ENCODE results near the gene LRRFIP1.
"Not testable (repeated sequence)": the region's sequence is repeated elsewhere in the genome, so short reads cannot be mapped to it uniquely, and the experiment has no call there.

The LRRFIP1 gene

DNA sequence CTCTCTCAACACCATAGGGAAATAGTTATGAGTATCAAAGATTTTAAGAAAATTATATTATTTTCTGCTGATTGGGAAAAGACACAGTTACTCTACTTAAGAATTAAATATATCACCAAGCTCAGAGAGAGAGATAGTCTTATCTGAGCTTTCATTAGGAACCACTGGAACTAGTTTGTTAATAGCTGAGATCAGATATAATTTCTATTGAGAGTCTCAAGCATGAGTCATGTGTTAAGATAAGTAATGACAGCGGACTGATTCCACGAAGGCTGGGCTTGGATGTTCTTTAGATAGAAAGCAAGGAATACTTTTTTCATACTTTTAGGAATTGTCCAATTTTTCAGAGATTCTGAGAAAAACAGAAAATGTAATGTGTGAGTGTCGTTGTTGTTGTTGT is 126.8 kb downstream of the LRRFIP1 start:
- no peak for DNase-seq

DNA sequence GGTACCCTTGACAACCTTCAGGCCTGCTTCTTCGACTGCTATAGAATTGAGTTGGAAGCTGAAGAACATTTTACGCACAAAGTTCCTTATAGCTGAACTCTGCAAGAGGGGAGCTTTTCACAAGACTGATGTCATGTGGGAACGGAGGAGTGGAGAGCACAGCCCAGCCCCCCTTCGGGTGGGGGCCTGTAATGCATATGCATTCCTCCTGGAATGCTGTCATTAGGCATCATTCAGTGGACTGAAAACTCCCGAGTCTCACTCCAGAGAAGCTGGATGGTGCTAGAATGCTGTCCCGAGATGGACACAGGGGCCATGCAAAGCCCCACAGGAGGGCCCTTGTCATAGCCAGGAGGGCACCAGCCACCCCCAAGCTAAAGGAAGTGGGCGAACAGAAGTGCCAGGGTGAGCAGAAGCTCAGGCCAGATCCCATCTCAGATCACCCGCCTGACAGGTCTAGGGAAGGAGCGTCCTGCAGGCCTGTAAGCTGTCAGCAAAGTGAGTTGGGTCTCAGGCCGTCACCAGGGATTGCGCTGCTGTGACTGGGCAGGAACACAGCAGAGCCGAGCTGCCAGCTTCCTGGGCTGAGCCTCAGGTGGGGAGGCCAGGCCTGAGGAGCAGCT is 127.3 kb downstream of the LRRFIP1 start:
- DNase-seq, result no peak

DNA sequence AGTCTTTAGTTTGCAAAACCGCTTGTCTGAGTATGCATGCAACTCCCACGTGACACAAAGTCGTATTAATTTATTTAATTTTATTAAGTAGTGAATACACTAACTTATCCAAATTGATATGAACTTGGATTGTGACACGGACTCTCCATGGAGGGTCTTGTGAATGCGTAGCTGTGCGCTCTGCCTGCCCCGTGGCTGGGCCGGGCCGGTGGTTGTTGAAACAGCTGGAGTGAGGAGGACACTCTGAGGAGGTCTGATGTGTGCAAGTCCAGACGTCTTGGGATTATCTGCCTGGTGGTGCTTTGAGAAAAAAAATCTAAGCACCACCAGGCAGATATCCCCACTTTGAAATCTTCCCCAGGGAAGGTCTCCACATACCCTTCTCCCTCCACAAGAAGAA is 130.2 kb downstream of the LRRFIP1 start:
- no peak for DNase-seq

DNA sequence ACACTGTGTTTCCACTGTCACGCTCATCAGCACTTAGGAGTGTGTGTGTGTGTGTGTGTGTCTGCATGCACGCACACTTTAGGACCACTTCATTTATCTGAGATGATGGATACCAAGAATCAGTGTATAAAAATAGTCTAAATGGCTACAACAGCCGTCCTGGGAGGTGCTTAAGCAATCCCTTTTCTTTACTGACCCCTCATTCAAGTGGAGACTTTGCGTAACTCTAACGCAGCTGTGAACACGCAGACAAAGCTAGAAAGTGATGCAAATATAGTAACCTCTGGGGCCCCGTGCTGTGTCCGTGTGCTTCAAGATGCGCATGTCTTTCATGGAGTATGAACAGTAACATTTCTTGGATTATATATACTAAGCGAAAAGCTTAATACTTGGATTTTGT is 130.8 kb downstream of the LRRFIP1 start:
- DNase-seq, result no peak

DNA sequence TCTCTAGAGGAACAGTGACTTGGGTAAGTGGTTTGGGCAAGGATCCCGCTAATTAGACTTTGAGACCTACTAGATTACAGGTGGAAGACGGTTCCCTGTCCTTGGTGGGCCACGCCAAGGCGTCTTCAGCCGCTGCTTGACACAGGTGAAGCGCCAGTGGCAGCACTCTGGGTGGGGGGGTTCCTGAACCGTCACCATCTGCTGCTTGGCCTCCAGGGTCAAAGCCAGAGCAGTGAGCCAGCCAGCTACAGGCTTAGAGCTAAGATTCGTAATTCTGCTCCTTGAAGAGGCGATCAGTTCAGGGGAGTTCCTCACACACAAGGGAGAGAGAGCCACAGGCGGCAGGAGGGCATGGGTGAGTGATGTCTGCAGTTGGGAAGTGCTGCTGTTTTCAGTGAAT is 131.8 kb downstream of the LRRFIP1 start:
- DNase-seq, result no peak

DNA sequence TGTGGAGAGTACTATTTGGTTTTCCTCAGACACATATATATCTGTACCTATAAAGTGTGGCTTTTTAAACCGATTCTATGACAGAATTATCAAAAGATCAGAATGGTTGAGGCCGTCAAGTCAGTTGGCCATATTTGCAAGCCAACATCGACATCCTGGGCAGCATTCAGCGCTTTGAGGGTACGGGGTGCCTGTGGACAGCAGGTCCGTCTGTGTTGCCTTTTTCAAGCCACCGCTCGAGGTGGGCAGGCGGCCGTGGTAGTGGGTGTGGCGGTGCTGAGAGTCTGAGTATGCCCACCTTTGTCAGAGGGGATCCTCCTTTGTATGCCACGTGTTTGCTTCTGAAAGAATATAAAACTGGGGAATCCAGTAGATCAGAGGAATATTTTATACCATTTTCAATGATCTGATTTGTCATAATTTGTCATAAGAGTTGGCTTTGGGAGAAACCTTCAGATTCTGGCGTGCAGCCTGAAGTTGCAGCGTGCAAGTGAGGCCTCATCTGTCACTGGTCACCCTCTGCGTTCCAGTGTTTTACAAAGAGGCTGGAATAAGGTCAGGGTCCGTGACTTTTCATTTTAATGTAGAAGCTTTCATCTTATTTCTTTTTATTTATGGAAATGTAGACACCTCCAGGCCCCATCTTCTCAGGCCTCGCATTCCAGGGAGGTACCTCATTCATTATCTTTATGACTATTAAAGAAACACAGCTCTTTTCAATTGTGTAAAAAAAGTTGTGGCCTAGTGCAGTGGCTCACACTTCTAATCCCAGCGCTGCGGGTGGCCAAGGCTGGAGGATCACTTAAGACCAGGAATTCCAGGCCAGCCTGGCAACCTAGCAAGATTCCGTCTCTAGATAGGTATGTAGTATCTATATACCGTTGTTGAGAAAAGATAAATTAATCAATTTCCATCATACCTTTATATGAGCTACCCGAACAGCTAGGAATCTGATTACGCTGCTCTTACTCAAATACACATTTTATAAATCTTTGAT is 133.4 kb downstream of the LRRFIP1 start:
- no peak for DNase-seq

DNA sequence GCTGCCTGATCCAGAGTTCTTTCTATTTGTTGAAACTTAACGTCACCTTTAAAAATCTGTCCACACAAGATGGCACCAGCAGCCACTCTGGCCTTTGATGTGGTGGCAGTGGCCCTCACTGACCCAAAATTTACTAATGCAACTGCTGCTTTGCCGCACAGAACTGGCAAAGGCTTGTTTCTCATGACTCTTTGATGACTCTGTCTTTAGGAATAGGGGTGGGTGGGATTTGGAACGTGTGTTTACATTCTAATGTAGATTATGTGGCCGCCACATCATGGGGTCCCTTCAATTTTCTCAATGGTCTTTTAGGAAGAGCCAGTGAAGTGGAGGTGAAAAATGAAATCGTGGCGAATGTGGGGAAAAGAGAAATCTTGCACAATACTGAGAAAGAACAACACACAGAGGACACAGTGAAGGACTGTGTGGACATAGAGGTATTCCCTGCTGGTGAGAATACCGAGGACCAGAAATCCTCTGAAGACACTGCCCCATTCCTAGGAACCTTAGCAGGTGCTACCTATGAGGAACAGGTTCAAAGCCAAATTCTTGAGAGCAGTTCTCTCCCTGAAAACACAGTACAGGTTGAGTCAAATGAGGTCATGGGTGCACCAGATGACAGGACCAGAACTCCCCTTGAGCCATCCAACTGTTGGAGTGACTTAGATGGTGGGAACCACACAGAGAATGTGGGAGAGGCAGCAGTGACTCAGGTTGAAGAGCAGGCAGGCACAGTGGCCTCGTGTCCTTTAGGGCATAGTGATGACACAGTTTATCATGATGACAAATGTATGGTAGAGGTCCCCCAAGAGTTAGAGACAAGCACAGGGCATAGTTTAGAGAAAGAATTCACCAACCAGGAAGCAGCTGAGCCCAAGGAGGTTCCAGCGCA is 135.2 kb downstream of the LRRFIP1 start:
- DNase-seq, result not testable (repeated sequence)

DNA sequence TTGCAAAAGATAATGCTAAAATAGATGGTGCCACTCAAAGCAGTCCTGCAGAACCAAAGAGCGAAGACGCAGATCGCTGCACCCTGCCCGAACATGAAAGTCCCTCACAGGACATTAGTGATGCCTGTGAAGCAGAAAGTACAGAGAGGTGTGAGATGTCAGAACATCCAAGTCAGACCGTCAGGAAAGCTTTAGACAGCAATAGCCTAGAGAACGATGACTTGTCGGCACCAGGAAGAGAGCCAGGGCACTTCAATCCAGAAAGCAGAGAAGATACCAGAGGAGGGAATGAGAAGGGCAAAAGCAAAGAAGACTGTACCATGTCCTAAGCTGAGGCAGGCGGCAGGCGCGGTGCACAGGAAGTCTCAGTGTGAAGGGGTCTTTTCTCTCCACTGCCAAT is 136.4 kb downstream of the LRRFIP1 start:
- DNase-seq, result no peak

DNA sequence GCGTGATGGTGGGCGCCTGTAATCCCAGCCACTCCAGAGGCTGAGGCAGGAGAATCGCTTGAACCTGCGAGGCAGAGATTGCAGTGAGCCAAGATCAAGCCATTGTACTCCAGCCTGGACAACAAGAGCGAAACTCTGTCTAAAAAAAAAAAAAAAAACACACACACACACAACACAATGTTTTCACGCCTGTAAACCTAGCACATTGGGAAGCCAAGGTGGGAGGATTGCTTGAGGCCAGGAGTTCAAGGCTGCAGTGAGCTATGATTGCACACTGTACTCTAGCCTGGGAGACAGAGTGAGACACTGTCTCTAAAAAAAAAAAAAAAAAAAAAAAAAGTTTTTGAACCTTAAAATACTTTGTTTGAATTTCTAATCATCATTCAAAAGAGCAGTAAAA is 137.7 kb downstream of the LRRFIP1 start:
- not testable (repeated sequence) for DNase-seq

DNA sequence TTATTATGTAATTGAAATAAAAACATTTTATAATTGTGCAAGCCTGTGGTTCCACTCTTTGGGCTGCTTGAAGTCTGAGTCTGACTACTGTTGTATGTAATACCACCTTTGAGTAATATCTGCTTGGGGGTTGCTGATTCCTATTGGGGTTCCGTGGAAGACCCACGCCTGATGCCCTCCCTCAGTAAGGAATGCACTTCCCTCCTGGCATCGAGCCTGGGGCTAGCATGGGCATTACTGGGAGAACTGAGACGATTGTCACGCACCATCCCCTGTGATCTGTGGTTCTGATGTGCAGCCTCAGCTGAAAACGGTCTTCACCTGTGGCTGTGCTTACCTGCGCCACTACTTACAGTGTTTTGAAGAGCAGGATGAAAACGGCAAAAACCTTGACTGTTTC is 138.5 kb downstream of the LRRFIP1 start:
- DNase-seq, result no peak

DNA sequence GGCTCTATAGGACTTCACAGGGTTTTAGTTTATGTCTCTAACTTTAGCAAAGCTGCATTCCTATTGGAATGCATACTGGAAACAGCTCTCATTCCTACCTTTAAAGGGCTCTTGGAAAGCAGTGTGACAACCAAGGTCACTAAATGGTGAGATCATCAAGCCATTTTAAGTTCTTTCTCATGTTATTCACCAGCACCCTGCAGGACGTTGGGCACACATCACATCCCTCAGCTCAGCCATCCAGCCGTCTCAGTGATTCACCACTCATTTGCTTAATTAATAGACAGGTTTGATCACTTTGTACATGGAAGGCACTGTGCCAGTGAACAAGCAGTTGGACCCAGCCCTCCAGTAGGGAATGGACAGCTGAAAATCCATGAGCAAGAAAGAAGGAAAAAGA is 139.0 kb downstream of the LRRFIP1 start:
- DNase-seq, result no peak

DNA sequence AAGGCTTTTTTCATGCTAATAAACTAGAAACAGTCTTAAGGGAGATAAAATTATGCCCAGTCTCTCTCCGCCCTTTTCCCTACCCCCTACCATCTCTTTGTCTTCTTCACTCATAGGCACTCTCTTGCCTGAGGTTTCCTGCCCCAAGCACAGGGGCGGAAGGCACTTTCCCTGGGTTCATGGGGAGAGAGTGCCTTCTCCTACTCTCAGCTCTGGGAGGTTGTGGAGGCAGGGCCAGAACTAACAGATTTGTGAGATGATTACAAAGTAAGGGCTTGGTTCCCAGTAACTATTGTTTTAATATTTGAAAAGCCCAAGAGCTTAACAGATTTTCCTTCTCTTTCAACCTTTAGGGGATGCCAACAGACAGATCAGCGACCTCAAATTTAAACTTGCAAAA is 145.1 kb downstream of the LRRFIP1 start:
- no peak for DNase-seq

DNA sequence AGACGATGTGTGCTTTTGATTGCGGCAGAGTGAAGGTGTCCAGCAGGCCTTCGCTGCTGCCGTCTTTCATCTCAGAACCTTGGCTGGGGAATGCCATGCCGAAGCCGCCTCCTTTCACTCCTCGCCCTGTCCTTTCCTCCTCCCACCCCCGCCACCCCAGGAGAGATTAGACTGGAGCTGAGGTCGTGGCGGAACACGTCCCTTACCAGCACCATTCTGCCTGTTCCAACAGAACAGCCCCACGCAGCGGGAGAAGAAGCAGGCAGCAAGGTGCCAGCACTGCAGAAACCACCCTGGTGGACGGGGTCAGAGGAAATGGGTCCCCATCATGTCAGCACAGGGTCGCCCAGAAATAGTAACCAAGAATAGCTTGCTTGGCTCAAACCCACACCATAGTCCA is 146.4 kb downstream of the LRRFIP1 start:
- DNase-seq, result no peak

DNA sequence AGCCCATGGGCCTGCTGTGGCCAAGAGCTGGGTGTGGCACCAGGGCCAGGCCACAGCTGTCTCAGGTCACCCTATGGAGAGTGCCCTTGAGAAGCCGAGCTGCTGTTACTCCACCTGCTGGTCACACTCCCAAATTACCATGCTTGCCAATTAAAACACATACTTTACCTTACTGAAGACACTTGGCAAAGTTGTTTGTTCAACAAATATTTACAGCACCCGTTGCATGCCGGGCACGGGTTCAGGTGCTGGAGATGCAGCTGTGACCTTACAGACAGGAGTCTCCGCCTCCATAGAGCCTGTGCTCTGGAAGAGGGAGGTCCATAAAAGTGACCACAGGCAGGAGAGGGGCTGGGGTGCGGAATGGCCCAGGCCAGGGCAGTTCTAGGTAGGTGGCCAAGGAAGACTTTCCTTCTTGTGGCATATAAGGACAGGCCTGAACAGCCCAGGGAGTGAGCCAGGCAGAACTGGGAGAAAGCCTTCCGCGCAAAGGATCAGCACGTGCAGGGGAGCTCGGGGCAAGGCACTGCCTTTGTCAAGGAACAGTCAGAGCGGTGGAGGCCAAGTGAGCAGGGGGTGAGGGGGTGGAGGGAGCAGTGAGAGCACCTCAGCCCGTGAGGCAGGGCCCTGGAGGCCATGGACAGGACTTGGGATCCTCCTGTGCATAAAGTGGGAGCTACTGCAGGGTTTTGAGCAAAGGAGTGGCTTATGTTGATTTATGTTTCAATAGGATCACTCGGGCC is 147.6 kb downstream of the LRRFIP1 start:
- peak; percentile 51 to 63 for DNase-seq

DNA sequence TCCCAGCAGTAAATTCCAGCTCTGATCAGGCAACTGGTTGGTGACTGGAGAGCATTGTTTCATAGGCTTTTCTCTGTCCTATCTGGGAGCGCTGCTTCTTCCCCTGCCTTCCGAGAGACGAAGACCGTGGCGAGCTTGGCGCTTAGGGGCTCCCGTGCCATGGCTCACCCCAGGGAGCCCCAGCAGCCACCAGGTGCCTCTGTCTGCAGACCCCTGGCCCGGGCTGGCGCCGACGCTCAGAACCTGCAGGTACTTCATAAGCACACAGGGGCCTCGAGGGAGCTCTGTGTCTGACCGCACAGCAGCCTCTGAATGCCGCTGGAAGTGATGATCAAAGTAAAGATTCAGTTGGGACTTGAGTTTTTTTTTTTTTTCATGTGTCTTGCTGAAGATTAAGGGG is 152.1 kb downstream of the LRRFIP1 start:
- DNase-seq, result no peak

DNA sequence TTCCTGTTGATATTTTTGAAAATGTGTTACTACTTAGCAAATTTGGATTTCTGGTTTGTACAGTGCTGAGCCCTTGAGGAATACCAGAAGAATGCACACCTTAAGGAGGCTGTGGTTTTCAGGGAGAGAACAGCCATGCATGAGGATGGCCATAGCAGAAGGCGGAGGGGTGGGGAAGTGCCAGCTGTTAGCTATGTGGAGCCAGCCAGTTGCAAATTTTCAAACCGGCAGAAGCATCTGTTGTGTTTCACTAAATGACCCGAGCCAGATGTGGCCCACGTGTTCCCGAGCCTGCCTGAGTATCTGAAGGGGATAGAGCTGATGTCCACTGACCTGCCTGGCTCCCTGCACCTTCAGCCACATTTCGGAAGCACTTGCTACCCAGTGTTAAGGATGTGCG is 154.8 kb downstream of the LRRFIP1 start:
- no peak for DNase-seq

DNA sequence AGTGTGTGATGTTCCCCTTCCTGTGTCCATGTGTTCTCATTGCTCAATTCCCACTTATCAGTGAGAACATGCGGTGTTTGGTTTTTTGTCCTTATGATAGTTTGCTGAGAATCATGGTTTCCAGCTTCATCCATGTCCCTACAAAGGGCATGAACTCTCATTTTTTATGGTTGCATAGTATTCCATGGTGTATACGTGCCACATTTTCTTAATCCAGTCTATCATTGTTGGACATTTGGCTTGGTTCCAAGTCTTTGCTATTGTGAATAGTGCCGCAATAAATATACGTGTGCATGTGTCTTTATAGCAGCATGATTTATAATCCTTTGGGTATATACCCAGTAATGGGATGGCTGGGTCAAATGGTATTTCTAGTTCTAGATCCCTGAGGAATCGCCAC is 156.3 kb downstream of the LRRFIP1 start:
- not testable (repeated sequence) for DNase-seq

DNA sequence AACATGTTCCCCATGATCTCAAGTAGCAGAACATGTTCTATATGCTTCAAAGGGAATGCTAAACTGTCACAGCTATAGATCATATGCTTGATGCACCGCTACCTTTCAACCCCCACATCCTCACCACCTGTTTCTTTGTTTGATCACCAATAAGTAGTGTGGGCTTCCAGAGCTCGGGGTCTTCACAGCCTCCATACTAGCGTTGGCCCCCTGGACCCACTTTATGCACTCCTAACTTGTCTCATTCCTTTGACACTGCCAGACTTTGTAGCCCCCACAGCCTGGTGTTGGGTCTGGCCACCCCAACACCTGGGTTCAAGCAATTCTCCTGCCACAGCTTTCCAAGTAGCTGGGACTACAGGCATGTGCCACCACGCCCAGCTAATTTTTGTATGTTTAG is 159.5 kb downstream of the LRRFIP1 start:
- no peak for DNase-seq

DNA sequence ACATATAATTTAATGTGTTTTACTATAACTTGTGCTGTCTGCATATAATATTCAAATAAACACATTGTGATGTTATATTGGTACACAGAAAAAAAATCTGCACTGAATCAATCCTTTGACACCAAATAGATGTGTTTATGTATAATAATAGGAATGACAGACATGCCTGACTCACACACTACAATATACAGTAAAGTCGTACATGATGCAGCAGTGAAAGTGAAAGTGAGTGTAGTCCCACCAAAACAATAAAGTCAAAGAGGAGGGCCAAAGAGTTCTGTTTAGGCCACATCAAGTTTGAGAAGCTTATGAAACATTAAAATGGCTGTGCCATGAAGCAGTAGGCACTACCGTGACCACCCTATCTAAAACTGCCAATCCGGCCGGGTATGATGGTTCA is 163.0 kb downstream of the LRRFIP1 start:
- no peak for DNase-seq

DNA sequence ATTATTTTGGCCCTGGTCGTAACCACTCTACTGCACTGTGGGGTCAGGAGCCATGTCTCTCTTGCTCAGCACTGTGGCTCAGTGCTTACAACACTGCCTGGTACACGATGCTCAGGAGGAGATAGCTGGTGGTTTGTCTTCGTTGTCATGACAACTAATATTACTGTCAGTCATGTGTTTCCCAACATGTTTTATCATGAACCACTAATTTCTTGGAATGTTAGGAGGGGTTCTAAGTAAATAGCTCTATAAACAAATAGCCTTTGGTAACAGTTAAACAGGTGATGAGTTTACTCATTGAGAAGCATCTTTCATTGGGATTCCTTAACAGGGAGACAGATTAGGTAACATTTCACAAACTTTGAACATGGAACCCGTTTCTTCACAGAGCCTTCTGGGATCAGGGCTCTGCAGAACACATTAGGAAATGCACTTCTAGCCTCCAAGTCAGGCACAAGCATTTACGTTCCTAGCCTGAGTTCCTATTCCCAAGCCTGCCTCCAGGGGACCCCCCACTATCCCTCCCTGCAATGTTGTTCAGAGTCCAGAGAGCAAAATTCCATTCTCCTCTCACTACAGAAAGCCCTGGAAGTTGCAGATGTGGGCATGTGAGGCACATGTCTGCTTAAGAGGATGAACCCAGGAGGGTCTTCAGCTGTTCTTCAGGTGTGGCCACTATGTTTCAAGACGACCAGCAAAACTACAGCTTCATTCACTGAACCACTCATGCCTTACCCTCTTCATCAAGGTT is 164.8 kb downstream of the LRRFIP1 start:
- no peak for DNase-seq

DNA sequence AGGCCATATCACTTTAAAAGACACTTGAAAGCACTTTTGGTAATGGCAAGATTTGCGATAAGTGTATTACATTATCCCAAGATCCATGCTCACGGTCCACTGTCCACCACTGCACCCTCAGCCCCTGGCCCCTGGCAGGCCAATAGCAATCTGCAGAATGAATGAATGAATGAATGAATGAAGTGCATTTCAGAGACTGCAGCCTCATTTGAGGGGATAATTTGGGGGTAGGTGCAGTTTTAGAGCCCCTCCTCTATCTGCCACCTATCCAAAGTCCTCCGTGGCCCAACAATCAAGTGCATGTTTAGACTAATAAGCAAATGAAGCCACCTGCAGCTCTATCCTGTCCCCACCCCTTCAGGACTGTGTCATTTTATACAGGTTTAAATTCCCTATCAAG is 169.9 kb downstream of the LRRFIP1 start:
- no peak for DNase-seq
